GM18505 (cell line): ENCODE results near the gene EWSR1.

ENCODE experiments used
- ATAC-seq: cut with Tn5 transposase; IDR thresholded peaks from one replicate; pipeline ENCODE4 v1.9.1; 2021; ENCODE audit not compliant: unreplicated experiment
- POLR2A ChIP-seq: IDR thresholded peaks from 4 replicates; pipeline ENCODE4 v1.6.1; 2011; ENCODE audit warnings: borderline replicate concordance; ENCODE audit not compliant: insufficient read depth, insufficient read length; ENCODE audit errors: extremely low read depth

EWSR1 gene

DNA sequence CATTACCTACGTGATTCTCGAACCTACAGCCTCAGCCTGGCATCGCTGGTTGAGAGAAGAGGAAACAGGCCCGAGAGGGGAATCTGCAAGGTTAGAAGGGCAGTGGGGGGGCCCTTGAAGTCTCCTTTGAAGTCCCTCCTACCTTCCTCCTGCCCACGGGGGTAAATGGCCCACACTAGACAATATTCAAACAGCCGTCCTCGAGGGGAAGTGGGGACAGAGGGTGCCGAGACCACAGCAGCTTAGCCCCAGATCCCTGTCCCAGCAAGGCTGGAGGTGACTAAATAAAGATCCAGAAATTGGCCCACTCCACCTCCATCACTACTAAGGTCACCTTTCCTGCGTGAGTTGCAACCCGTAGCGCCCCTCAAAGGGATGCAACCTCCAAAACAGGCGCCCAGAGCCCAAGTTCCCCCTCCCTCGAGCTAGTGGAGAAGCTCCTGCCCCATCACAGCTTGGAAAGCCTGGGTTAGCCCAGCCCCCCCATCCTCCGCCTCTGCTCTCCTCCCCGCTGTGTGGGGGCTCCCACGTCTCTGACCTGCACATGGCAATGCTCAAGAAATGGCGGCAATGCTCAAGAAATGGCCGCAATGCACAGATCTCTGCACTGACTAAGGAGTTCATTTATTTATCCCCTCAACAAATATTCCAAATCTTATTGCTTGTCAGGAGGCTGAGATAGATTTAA lies 48.2 kb downstream of the EWSR1 start:
- ATAC-seq: no peak
- no peak for TF ChIP-seq POLR2A

DNA sequence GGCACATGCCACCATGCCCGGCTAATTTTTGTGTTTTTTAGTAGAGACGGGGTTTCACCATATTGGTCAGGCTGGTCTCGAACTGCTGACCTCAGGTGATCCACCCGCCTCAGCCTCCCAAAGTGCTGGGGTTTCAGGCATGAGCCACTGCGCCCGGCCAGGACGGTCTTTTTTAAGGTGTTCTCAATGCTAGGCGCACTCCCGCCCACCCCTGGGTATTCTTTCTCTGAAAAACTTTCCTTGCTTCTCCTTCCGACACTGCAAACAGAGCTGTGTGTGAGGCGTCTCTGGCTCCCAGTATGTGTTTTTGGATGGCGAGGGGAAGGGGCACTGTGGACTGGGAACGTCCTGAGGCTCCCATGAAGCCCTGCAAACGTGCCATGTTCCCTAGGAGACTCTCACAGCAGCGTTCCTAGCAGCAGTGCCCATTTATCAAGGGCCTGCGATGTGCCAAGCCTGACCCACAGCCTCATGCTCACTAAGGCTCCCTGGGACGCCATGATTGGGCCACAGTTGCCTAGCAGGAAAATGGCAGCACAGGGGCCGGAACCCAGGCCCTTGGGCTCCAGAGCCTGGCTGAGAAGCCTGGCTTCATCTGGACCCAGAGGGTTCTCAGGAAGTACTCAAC lies 49.9 kb downstream of the EWSR1 start:
- TF ChIP-seq POLR2A: no peak
- ATAC-seq: no peak

DNA sequence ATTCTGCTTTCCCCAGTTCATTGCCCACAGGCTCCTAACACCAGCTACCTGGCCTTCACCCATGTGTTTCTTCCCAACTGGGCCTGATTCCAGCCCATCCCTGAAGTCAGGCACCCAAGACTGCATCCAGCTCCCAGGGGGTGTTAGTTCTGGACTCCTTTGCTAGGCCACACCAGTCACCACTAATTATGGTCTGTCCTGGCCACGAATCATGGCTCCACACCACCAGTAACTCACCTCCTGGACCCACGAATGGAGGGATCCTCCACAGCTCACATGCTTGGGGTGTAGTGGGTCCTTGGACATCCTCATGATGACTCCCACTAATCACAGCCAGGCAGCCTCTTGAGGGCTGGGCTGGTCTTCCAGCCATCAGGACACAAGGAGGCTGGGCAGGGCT lies 51.0 kb downstream of the EWSR1 start:
- no peak for ATAC-seq
- TF ChIP-seq POLR2A: no peak

DNA sequence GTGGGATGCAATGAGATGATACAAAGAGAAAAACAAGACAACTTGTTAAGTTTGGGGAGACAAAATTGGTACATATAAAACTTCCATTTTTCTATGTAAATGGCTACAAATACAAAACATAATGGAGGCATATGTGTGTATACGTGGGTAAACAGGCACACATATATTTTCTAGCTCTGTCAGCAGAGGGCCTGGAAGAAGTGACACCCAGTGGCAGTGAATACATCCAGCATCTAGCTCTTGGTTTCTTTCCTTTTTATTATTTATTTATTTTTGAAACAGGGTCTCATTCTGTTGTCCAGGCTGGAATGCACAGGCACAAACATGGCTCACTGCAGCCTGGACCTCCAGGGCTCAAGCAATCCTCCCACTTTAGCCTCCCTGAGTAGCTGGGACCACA lies 52.5 kb downstream of the EWSR1 start:
- no peak for ATAC-seq
- no peak for TF ChIP-seq POLR2A

DNA sequence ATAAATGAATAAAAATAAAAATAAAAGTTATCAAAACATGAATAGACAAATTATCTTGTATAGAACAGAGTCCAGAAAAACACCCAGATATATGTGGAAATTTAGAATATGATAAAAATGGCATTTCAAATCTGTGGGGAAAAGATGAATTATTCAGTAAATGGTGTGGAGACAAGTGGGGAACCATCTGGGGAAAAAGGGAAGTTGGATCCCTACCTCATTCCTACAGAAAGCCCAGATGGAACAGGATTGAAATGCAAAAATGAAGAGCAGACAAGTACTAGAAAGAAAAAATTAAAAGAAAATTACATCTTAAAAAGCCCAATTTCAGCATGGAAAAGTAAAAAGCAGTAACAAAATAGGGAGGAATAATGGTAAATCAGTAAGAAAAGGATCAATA lies 55.6 kb downstream of the EWSR1 start:
- TF ChIP-seq POLR2A: no peak
- ATAC-seq: no peak

DNA sequence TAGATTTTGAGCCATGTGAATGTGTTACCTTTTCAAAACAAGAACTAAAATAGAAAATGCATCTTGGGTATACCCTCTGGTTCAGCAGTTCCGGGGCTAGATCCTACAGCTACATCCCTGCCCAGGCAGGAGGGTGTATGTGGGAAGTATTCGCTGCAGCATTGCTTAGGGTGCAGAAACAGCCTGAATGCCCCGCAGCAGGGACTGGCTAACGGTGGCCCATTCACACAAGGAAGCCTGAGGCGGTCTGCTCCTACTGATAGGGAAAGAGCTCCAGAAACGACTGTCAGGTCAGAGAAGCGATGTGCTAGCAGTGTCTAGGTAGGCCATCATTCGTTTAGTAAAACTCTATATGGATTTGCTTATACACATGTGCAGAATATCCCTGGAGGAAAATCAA lies 57.3 kb downstream of the EWSR1 start:
- ATAC-seq: no peak
- TF ChIP-seq POLR2A: no peak

DNA sequence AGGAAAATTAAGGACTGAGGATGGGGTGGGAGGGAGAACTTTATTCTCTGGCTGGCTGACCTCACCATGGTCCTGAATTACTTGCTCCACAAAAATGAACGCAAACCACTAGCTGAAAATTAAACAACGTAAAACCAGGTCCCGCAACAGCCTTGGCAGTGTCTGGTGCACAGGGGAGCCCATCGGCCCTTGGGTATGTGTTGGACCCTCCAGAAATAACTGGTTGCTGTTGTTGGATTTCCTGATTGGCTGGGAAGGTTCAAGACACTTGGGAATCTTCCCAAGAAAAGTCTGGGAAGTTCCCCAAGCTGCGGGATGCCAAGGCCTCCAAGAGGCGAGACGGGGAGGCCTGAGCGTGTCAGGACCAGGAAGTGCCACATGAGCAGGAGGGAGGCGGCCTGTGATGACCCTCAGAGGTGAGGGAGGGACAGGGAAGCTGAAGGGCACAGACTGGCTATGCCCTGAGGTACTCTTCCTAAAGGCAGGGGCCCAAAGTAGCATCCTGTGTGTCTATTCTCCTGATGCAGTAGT lies 57.8 kb downstream of the EWSR1 start:
- no peak for TF ChIP-seq POLR2A
- ATAC-seq: no peak

DNA sequence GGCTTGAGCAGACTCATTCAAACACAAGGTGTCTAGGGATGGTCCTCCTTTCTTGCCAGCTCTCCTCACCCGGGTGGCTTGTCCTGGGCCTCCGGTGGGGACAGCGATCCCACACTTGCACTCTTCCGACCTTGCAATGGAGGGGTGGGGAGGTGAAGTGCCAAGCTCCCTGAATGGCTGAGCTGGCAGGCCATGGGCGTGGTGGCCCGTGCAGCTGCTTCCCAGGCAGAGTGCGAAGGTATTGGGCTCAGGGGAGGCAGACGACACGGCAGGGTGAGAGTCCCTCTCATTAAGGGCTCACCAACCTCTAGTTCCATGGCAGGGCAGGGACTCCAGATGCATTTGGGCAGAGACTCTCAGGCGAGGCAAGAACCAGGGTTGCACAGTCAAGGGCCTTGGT lies 58.4 kb downstream of the EWSR1 start:
- no peak for ATAC-seq
- TF ChIP-seq POLR2A: no peak

DNA sequence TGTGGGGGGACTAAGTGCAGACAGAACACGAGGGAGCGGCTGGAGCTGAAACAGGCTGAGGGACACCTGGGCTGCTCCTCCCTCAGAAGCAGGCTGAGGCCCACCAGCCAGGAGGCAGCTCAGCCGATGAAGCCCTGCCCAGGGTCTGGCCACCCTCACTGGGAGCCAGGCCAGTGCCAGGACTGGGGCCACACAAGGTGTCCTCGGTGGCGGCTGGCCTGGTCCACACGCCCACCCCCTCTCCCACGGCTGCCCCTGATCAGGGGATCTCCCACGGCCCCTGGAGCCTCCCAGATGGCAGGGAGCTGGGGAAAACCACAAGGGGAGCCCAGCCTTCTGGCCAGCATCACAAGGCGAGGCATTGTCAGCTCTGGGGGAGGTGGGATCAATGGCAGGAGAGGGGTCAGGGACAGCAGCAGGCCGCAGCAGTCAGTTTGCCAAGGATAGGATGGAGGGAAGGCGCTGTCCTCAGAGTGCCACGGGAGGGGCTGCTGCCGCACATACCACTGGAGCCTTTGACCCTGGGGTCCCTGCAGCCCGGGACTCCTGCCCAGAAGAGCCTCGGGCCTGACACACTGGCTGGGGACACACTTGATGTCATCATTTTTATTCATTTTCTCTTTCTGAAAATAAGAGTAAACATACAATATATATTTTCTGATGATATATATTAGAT lies 59.2 kb downstream of the EWSR1 start:
- ATAC-seq: no peak

DNA sequence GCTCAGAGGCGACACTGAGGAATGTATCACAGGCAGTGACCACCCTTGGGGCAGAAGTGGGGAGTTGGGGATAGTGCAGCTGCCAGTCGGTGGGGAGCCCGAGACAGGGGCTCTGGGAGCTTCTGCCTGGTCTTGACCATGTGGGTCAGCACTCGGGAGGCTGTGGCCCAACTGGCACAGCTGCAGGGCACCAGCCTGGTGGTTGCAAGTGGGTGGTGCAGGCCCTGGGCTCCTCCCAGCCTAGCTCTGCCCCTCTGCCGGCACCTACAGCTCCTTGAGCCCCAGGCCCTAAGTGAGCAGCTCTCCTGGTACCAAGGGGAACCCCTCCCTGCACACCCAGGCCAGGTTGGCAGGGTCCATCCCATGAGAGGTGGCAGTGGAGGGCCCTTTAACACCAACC lies 60.0 kb downstream of the EWSR1 start:
- no peak for ATAC-seq
- TF ChIP-seq POLR2A: no peak

More for the DNA sequence above, 59.2 kb downstream of the EWSR1 start:
- TF ChIP-seq POLR2A: no peak

DNA sequence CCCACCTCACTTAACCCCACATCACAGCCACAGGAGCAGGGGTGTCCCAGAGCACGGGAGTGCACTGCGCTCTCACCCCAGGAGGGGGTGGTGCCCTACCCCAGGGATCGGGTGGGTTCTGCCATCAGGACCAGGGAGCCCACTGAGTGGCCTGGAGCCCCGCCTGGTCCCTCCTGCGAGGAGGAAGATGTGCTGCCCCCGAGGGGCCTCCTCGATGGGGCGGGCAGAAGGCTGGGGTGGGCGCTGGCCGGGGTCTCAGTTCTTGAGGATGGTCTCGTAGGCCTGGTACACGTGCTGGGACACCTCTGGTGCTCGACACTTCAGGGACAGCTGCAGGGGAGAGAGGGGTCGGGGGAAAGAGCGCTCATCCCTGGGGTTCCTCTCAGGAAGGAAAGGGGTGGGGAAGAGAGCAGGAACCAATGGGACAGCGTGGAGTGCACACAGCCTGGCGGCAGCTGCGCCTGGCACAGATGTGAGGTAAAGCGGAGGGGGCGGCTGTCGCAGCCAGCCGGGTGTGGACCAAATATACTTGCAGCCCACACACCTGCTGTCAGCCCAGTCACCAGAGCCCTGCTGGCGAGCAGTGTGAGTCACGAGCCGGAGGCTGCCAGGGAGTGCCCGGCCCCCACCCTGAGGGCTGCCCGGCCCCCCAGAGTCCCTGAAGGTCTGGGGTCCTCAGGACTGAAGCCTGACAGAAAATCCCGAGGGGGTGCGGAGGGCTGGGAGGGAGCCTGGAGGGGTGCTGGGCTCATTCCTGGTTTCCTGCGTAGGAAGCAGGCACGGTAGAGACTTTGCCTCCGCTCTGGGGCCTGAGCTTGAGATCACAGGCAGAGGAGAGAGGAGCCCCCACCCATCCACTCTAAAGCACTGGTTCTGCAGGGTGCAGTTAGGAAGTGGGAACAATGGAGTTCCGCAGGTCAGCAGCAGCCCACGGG lies 60.8 kb downstream of the EWSR1 start:
- no peak for ATAC-seq

DNA sequence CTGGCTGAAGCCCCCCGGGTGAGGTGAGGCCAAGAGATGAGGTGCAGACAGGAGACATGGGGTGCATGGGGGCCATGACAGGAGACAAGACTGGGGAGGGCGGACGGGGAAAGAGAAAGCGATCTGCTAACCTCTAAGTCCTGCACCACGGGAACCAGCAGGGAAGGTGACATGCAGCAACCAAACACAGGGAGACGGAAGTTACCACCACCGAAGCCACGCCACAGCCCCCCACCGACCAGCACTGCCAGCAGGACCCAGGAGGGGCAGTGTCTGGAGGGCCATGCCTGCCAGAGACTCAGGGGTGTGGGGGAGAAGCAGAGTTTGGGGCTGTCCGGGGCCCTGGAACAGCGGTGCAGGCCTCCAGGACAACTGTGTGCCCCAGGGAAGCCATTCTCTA lies 61.5 kb downstream of the EWSR1 start:
- ATAC-seq: no peak

More for the DNA sequence above, 60.8 kb downstream of the EWSR1 start:
- TF ChIP-seq POLR2A: peak; percentile 9

DNA sequence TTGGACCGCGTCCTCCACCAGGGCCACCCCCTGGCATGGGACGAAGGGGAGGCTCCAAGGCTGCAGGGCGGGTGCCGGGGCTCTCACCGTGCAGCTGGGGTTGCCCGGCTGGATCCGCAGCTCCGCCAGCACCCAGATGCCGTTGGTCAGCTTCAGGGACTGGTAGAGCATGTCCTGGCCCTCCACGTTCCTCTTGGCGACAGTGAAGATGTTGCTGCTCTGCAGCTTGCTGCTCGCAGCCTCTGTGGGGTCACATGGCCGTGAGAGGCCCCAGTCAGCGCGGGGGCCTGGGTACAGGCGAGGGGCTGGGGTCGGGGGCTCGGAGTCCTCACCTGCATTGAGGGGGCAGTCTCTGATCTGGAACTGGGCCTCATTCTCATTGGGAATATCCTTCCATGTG lies 62.2 kb downstream of the EWSR1 start:
- TF ChIP-seq POLR2A: no peak
- no peak for ATAC-seq

More for the DNA sequence above, 61.5 kb downstream of the EWSR1 start:
- no peak for TF ChIP-seq POLR2A
